Kidney capillary endothelial cell (primary cell): ENCODE measurements around the gene ETNPPL.

Experiments
- DNase-seq: peaks from one replicate; pipeline ENCODE4 v3.0.0-alpha.2; 2018; ENCODE audit warnings: low spot score

Gene ETNPPL

DNA sequence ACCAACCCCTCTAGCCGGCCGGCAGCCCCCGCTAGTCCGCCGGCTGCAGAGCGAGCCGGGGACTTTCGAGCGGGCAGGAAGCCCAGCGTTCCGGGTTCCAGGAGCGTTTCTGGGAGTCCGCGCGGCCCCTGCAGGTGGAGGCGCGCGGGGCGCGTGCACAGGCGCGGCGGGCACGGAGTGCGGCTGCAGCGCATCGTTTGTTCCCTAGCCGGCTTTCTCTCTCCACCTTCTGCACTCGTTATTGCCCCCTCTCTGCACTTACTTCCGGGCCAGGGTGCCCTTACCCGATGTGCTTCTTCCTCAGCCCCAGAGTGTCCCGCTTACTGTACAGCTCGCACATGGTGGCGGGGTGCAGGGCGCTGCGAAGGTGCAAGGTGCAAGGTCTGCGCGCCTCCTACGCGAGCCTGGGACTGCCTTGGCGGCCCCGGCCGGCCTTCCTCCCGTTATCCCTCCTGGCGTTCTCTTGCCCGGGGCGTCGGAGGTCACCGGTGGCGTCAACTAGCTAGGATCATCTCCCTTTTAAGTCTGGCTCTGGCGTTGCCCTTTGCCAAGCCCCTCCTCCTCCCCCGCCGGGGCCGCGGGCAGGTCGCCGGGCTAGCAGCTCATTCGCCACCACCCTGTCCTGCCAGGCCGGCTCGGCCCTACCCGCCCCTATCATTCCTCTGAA lies at the start of gene ETNPPL:
ETNPPL (minus strand) TSS at position 495 of the 667 bp plus-strand sequence; CDS start at position 340, 155 bp downstream.
- DNase-seq = no peak

DNA sequence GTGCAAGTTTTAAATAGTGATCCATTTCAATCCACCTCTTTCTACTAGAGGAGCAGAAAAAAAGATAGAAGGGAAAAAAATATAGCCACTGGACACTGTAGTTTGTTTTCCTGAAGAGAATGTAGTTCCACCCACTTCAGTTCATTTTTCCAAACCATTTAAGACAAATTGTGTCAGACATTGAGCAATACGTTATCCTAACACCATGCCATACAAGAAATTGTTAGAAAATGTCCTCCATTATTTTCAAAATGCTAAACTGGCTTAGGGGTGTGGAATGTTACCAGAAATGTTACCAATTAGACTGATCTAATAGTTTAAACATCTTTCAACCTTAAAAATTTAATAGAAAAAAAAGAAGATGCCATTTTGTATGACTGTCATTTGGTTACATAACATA lies 48.6 kb upstream of the ETNPPL start:
- DNase-seq = no peak

DNA sequence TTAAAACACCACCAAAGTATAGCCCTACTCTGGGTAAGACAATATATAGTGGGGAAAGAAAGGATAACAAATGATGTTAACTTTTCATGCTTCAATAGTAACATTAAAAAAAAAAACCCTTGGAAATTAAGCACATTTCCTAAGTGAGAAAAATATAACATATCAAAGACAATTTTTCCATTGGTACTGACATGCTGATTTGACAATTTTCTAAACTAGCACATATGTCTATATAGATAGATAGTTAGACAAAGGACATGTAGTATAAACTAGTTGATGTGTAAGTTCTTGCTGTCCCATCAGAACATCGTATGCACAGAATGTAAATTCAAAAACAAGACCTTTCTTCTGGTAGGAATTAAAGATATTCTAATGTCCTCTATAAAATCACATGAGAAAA lies 47.2 kb upstream of the ETNPPL start:
- DNase-seq = no peak

DNA sequence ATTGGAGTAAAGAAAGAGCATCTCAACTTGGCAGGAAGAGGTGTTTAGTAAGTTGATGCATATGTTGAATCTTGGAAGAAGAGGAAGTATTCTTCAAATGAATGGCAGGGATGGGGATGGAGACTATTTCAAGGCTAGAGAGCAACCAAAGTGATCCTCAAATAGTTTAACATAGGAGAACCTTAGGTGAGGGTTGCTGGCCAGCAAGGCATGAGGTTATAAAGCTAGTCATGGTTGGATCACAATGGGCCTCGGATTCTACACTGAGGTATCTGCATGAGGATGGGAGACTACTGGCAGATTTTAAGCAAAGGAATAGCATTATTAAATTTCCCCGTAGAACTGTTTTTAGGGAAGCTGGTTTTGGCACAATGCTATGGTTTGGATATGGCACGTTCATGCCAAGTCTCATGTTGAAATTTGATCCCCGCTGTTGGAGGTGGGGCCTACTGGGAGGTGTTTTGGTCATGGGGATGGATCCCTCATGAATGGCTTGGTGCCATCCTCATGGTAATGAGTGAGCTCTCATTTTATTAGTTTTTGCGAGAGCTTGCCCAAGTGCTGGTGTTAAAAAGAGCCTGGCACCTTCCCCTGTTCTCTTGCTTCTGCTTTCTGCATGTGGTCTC lies 41.9 kb upstream of the ETNPPL start:
- DNase-seq = no peak

DNA sequence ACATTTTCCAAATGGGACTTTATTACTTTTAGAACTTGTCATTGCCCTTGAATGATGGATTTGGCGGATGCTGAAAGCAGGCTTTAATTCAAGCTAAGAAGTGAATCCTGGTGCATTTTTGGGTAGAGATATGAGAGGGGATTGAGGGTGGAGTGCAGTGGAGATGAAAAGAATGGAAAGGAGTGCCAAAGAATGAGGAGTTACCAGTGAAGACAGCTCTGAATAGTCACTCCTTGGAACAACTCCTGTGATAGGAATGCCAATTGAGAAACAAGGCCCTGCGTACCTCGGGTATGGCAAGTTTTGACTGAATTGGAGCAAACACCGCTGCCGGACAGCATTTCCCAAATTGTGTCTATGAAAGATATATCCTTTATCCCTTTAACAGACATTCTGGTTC lies 36.5 kb upstream of the ETNPPL start:
- DNase-seq = no peak

DNA sequence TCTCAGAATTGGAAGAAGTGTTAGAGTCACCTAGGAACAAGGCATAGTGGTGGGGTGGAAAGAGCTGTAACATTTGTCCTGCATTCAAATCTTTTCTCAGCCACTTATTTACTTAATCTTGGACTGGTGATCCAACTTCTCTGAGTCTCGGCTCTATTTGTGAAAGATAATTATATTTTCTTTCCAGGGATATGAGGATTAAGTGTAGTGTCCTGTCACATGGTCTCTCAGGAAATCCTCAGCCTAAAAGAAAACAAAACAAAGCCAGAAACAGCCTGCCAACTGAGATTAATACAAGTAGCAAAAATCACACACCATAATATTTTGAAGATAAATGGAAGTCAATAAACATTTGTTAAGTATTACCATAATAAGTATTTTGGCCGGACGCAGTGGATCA lies 33.3 kb upstream of the ETNPPL start:
- DNase-seq = no peak

DNA sequence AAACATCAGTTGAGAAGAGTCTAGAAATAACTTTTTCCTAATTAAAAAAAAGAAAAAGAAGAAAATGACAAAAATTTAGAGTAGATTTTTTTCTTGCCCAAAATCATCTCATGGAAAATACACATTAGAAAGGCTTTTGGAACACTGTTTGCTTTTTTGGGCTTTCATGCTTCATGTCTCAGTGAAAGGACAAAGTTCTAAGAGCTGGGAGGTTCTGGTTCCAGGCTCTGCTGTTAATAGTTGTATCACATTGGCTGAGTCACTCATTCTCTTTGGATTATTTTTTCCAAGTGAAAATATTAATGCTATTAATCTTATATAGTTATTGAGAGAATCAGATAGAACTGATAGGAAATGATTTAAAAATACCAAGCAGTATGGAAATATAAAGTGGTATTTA lies 32.9 kb upstream of the ETNPPL start:
- no peak for DNase-seq

DNA sequence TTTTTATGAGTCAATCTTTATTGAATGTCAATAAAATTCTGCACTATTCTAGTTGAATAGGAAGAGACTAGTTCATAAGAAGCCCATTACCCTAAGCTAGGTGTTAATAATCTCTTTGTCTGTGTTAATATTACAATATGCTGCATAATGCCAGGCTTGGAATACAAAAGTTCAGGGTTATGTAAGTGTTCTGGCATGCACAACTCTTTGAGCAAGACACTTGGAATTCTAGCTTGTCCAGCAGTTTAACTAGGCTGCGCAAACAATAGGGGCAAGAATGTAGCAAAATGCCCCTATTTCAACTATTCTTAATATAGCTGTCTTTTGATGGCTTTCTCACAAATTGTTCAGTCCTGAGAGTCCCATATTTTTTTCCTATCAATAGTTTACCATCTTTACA lies 31.3 kb upstream of the ETNPPL start:
- no peak for DNase-seq

DNA sequence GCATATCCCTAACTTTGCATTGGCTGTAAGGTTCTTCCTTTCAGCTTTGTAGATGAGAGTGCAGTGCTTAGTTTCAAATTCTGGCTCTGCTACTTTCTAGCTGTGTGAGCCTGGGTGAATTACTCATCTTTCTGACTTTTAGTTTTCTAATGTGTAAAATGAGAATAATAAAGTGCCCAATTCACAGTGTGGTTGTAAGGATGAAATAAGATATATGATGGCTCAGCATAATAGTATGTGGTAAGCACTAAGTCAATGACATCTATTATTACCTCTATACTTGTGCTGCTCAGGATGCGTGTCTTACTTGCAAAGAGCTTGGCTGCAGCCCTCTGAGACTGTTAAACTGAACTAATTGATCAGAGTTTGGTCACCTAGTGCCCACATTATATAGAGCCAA lies 30.6 kb upstream of the ETNPPL start:
- no peak for DNase-seq

DNA sequence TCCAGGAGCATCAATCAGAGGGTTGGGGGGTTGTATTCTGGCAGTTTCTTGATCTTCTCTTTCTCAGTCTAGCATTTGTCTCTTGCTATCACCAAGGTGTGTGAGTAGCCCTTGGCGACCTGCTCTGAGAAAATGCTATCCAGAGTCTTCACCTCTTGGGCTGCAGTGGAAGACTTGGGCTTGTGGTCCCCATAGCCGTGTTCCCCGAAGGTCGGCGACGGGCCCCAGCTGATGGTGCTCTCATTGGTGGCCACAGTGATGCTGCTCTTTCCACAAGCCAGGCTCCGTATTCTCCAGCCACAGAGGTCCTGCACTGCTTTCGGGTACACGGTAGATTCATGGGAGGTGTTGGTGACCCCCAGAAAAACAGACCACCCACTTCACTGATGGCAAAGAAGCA lies 25.9 kb upstream of the ETNPPL start:
- DNase-seq = no peak

DNA sequence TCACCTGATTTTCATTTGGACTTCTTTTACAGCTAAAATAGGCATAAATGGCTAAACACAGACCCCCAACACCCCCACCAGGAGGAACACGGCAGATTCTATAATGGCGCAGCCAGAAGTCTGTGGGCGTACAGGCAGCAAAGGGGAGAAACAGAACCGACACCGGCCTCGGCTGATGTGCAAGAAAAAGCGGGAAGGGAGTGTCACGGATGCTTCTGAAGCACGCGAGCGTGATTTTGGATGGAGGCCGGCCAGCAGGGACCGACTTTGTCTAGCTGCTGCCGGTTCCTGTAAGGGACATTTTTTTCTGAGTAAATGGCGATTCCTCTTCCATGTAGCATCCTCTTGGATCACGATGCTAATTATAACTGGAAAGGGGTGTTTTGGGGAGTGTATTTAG lies 24.9 kb upstream of the ETNPPL start:
- no peak for DNase-seq

DNA sequence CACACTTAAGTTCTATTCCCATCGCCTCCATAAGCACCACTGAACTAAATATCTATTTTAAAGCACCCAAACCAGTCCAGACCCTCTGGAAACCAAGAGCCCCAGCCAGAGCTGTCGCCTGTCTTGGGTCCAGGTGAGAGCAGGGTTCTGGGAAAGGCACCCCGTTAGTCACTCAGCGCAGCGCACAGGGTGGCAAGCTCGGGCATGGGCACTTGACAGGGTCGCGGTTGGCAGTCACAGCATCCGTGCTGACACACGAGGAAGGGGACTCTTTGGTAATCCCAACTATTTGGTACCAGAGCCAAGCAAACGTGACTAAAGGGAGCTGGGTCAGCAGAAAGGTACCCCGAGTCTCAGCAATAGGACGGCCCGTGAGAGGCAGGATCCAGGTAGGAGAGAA lies 24.3 kb upstream of the ETNPPL start:
- no peak for DNase-seq

DNA sequence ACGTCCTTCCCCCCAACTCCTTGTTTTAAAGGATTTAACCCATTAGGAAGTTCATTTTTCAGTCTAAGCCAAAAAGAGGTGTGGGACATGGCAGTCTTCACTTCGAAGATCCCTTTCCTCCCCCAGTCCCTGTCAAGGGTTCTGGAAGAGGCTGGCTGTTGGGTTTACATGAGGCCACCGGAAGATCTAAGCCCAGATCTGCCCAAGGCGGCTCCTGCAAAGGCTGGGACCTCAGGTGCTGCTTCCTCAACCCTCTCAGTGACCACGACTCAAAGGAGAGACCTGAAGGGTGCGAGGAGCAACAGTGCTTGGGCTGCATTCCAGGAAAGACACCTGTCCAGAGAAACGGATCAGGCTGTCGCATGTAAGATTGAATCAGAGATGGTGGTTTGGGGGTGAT lies 23.5 kb upstream of the ETNPPL start:
- DNase-seq = no peak

DNA sequence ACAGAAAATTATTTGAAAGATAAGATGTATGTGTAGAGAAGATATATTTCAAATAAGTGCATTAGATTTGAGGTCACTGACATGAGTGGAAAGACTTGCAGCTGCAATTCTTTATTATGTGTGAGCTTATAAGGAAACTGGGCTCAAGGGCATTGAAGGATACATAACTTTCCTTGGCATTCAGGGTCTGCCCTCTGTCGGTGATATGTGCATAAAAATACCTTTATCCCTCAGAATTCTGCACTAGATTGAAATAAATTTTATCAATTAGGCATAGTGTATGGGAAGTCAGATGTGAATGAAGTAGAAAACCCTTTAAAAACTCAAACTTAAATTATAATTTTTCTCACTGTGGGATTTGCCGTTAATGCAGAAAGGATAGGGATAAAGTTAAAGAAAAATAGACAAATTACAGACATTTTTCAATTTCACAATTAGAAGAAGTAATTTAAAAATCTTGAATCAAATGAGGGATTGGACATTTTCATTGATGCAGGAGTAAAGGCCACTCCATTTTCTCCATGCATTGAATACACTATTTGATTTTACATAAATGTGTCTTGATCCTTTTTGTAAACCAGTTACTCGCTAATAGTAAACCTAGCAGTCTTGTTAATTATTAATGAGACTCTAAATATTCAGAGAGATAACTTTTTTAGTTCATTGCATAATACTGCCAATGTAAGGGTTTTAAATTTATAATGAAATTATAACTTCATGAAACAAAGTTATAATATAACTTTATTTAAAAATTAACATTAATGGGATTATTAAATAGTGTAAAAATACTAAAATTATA lies 21.0 kb upstream of the ETNPPL start:
- no peak for DNase-seq

DNA sequence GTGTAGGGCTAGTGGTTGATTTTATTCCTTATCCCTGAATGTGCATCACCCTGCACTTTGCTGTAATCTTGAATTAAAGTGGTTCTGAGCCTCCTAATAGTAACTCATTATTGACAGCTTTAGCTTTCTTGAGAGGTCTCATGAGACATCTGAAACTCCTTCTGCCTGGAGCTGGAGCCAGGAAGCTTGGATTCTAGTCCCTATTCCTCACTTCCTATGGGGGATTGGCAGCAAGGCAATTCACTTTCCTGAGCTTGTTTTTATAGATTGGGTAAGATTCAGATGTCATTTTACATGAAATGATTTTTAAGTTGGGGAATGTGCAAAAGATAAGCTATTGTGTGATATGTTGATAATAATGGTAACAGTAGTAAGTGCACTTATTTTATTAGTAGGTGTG lies 17.1 kb upstream of the ETNPPL start:
- DNase-seq = no peak

DNA sequence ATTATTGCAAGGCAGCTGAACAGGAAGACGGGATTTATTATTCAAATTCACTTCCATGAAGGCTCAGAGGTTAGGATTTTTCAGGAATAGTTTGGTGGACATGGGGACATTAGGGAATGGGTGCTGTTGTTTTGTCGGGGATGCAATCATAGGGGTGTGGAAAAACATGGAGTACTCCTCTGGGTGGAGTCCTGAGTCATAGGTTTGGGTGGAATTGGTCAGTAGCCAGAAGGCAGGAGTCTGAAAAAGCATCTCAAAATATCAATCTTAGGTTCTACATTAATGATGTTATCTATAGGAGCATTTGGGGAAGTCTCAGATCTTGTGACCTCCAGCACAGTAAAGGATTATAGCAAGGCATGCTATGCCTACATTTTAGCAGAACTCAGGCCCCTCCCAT lies 14.5 kb upstream of the ETNPPL start:
- no peak for DNase-seq

DNA sequence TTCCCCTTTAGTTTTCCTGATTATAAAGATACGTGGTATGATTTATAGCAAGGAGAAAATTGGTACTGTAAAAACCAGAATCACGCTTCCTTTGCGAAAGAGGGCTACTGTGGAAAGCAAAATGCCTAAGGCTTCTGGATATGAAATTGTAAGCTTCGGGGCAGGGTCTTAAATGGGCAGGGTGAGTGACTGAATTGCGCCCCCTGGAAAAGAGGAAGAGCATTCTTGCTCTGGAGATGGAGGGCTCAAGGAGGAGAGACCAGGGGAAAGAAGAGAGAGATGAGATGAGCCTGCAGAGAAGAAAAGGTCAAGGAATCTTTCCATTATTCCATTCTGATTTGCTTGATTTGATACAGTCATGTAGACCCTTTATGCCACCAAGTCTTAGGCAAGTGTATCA lies 13.1 kb upstream of the ETNPPL start:
- DNase-seq = no peak

DNA sequence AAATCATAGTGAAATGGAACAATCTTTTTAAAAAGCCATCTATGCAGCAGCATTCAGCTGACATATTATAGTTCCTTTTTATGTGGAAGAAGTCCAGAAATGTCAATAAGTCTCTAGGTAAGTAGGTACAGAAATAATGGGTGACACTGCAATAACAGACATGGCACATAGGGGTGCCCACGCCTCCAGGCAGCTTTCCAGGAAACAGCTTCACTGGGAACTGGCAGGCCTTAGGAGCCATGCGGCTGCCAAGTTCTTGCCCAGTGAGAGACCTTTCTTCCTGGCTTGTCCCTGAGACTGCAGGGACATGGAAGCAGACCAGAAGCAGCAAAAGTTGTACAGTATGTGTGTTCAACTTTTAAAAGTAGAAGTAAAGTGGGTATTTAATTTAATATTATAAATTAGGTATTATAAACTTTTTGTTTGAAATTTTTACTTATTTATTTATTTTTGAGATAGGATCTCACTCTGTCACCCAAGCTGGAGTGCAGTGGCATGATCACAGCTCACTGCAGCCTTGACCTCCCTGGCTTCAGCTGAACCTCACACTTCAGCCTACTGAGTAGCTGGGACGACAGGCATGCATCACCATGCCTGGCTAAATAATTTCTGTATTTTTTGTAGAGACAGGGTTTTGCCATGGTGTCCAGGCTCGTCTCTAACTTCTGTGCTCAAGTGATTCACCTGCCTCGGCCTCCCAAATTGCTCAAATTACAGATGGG lies 12.1 kb upstream of the ETNPPL start:
- DNase-seq = no peak

DNA sequence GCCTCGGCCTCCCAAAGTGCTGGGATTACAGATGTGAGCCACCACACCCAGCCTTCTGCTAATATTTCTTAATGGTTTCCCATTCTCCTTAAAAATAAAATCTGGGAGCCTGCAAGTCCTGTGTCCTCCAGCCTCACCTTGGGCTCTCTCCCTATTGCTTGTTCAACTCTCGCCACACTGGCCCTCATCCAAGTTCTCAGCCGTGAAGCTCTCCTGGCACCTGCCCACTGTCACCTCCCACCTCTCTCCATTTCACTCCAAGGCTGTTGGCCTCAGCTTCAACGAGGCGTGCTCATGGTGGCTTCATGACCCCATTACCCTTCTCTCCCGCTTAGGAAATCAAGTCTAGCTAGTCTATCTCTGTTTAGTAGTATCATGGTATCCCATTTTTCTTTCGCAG lies 9.5 kb upstream of the ETNPPL start:
- no peak for DNase-seq

DNA sequence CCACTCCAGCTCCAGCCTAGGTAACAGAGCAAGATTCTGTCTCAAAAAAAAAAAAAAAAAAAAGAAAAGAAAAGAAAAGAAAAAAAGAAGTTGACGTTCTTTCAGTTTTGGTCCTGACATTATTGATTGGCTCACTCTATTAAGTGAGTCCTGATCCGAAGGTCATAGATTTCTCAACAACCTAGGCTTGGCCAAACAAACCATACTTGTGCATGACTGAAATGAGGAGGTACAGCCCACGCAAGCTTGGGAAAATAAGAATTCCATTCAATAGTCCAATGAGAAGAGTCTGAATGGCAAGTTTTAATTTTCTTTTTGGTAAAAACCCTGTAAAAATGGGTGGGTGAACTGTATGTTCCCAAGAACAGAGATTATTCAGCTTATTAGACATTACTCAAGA lies 3.2 kb upstream of the ETNPPL start:
- no peak for DNase-seq

DNA sequence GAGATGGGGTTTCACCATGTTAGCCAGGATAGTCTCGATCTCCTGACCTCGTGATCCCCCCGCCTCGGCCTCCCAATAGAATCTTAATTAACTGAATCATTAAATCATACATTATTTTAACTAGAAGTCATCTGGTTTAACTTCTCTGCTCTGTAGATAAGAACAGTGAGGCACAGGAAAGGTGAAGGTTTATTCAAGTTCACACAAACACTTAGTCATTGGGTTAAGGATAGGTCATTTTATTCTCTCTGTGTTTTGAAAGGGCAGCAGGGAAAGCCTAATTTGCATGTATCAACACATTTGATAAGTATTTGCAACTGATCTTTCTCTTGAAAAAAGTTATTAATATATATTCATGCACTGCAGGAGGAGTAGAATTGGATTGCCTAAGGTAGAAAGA lies 1.1 kb upstream of the ETNPPL start:
- no peak for DNase-seq

DNA sequence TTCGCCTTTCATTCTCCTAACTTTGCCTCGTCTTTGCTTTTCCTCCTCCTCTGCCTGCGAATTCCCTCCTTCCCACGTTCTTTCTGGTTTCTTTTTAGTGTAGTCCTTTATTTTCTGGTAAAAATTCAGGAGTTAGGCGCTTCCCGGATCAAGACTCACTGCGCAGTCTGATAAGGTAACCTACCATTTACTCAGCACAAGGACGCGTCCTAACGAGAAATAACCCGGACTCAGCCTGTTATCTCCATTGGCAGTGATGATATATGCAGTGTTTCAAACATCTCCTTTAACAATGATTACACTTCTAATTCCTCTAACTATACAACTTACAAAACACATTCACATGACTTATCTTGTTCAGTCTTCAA lies 357 bp upstream of the ETNPPL start:
- DNase-seq = no peak

DNA sequence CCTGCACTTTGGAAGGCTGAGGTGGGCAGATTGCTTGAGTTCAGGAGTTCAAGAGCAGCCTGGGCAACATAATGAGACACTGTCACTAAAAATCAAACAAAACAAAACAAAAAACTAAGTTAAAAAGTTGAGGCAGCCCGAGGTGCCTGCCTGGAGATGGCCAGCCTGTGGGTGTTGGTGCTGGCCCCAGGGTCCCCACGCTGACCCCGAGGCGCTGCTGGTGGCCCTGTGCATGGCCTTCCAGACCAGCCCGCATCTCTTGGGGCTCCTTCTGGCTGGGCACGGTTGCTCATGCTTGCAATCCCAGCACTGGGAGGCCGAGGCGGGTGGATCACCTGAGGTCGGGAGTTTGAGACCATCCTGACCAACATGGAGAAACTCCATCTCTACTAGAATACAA lies 4.4 kb downstream of the ETNPPL start:
- DNase-seq = no peak
